ENCODE results near the gene PTPRN2. TPM values are rescaled to one million over a fixed set of nuclear protein-coding genes. Genes with fewer than 3 reads are reported as not detected.

The PTPRN2 gene
- total and polyA plus RNA-seq, 9 of the 15 experiments (the other 6 are each of a cell fraction or from before 2014, with no cell fraction given): not detected

GRCh38 chr7:157640144-157640543, 947.5 kb downstream of the PTPRN2 start:
- peaks cover 32 to 53% of the 10 kb centered on the region in 2 experiments for H3K27me3 ChIP-seq (ENCODE audit: control insufficient read depth in 2 of 2, insufficient read depth in 2 of 2, low read length in 2 of 2)
- H3K9me1 ChIP-seq (ENCODE audit: control insufficient read depth, insufficient read depth, low read length): no peaks in the 10 kb centered on the region
- WGBS (ENCODE audit: insufficient coverage, low coverage, missing lambda C conversion rate): 0% methylated on average over 1 of the region's 1 CpG
- no peak overlapping the region for H3K4me2 ChIP-seq (ENCODE audit: insufficient read depth, low read length)
- ChIA-PET CTCF (ENCODE audit: low intra/inter-chr PET ratio) (no interaction called here), POLR2A (interaction anchor here (0.6 to 1.0 kb wide), 2 partner anchors 15 to 18 kb away, joined by 3 read pairs; no protein-coding TSS in a partner anchor)
- TF ChIP-seq CBX3 (IDR thresholded peaks at IDR 0.05; ENCODE audit: borderline replicate concordance in 1 of 2, low read length in 2 of 2): peak in 1 of 2 experiments; percentile 64; a peak in 1 of 3 replicates
- TF ChIP-seq ZC3H4 (CRISPR knock-in tag; IDR thresholded peaks at IDR 0.05; ENCODE audit: borderline replicate concordance): no peak
- no peak for TF ChIP-seq CC2D1A (IDR thresholded peaks at IDR 0.05)
- no peak for TF ChIP-seq RERE (CRISPR knock-in tag; IDR thresholded peaks at IDR 0.05; ENCODE audit: borderline replicate concordance)
- no peak for TF ChIP-seq NCOA1 (IDR thresholded peaks at IDR 0.05; ENCODE audit: low read depth)
- TF ChIP-seq ZFP30 (CRISPR knock-in tag; IDR thresholded peaks at IDR 0.05; ENCODE audit: borderline replicate concordance): peak; percentile 86
- TF ChIP-seq ZNF518B (CRISPR knock-in tag; IDR thresholded peaks at IDR 0.05): no peak
- TF ChIP-seq ZNF75A (CRISPR knock-in tag; IDR thresholded peaks at IDR 0.05): no peak
- no peak for TF ChIP-seq TEAD2 (tag; IDR thresholded peaks at IDR 0.05)
- H3K79me2 ChIP-seq (ENCODE audit: control insufficient read depth, insufficient read depth, low read length): no peaks in the 10 kb centered on the region
- in situ Hi-C loops (cut with MboI): no loop called here
- no peaks in the 10 kb centered on the region; a peak in 1 of 5 replicates for H3K4me1 ChIP-seq (replicated peaks in 1 of 2; ENCODE audit: control insufficient read depth in 2 of 2, insufficient read depth in 2 of 2, low read length in 2 of 2)
- H3K4me3 ChIP-seq: no peak overlapping the region
- no peaks in the 10 kb centered on the region for H3K36me3 ChIP-seq (ENCODE audit: control insufficient read depth, insufficient read depth, low read length)
- intact Hi-C loops (cut with micrococcal nuclease): no loop called here
- H3K9ac ChIP-seq (ENCODE audit: insufficient read depth in 1 of 2, low read depth in 2 of 2, low read length in 2 of 2): no peak overlapping the region
- no peak overlapping the region for H3K27ac ChIP-seq (ENCODE audit: extremely low read depth, low read depth, low read length)
- H3K9me3 ChIP-seq (replicated peaks; ENCODE audit: control insufficient read depth, insufficient read depth, low read depth, low read length): no peaks in the 10 kb centered on the region
- FAIRE-seq: no peak
- ATAC-seq: no peak
- no peak for DNase-seq (ENCODE audit: extremely low read depth in 1 of 4, low spot score in 3 of 4)
- no peak overlapping the region for H2AFZ ChIP-seq (ENCODE audit: low read depth, low read length)
- no peaks in the 10 kb centered on the region for H4K20me1 ChIP-seq (replicated peaks; ENCODE audit: control insufficient read depth, insufficient read depth, low read length)
- BruUV-seq (replicated peaks): no TSS peak
